Activated naive CD4-positive, alpha-beta T cell treated with anti-CD3 and anti-CD28 coated beads, Interleukin-2, amount 50 U/mL, for 24 hours (primary cell): Measurements from ENCODE around the gene UBE2V1.

ENCODE experiments used
- H3K27ac Mint-ChIP-seq: one replicate; pipeline ENCODE4 v1.8.0; 2021; ENCODE audit warnings: mild to moderate bottlenecking, mixed read lengths
- H3K27me3 Mint-ChIP-seq: one replicate; pipeline ENCODE4 v1.8.0; 2021; ENCODE audit warnings: mixed read lengths
- H3K36me3 Mint-ChIP-seq: one replicate; pipeline ENCODE4 v1.8.0; 2021; ENCODE audit warnings: mixed read lengths
- H3K4me1 Mint-ChIP-seq: one replicate; pipeline ENCODE4 v1.8.0; 2021; ENCODE audit warnings: mixed read lengths
- H3K4me3 Mint-ChIP-seq: one replicate; pipeline ENCODE4 v1.8.0; 2021; ENCODE audit warnings: mild to moderate bottlenecking, mixed read lengths
- H3K9me3 Mint-ChIP-seq: one replicate; pipeline ENCODE4 v1.8.0; 2021; ENCODE audit warnings: mixed read lengths

UBE2V1 gene

DNA sequence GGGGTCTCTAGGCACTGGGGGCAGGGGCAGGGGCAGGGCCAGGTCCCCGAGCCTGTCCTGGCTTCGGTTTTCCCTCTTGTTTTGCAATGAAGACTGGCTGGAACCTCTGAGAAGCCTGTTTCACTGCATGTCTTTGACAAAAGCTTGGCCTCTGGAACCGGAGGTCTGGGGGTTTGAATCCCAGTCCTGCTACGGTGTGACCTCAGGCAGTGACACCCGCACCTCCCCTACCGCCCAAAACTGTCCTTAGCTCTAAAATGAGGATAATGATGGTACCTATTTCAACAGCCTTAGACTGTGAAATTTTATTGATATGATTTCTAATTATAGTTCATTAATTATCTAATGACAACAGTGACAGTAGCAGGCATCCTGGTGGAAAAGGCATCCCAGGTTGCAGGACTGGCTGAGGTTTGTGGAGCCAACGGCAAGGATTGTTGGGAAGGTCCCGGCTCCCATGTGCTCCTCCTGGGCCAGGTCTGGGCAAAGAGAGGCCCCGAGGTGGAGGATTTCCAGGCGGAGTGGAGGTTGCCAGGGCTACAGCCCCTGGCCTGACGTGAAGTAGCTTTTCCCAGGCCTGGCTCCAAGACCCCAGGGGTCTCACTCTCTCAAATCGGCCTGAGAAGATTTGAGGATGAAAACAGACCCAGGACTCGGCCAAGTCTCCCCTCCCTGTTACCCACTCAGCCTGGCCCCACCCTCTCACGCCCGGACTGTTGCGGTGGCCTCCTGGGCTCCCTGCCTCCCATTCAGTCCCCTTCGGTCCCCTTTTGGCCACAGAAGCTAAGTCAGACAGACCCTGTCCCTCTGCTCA, 72.3 kb downstream of the UBE2V1 start:
- Mint-ChIP-seq H3K4me3 (no peak overlapping the region), H3K36me3 (no peaks in the 10 kb centered on the region), H3K9me3 (no peaks in the 10 kb centered on the region), H3K4me1 (no peaks in the 10 kb centered on the region), H3K27ac (no peak overlapping the region), H3K27me3 (peaks cover under 1% of the 10 kb centered on the region)

DNA sequence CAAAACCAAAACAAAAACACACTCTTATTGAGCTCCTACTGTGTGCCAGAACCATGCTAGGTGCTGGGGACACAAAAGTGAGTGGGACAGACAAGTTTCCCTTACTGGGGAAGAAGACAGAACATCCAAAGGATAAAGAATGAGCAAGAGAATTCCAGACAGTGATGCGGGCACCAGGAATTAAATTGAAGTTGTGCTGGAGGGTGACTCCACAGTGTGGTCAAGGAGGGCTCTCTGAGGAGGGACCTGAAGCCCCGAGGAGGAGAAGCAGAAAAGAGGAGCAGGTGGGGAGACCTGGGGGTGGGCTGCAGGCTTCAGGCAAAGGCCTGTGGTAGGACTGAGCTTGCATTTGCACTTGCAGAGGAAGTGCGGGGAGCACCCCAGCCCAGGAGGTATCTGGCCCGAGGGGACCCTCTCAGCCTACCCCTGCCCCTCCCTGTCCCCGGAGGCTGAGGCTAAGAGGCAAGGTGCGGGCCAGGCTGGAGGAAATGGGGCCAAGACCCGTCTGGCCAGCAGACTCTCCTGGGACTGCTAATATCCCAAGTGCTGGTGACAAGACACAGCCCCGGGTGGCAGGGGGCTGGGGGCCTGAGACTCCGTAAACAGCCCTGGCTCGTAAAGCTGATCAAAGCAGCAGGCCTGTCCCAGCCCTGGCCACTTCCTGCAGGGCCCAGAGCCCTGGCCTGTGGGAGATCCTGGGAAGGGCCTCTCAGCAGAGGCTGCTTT, 73.1 kb downstream of the UBE2V1 start:
- H3K27ac Mint-ChIP-seq, result no peak overlapping the region
- no peak overlapping the region for H3K4me3 Mint-ChIP-seq
- H3K4me1 Mint-ChIP-seq, result no peaks in the 10 kb centered on the region
- no peaks in the 10 kb centered on the region for H3K27me3 Mint-ChIP-seq
- H3K9me3 Mint-ChIP-seq, result no peaks in the 10 kb centered on the region
- H3K36me3 Mint-ChIP-seq, result no peaks in the 10 kb centered on the region

DNA sequence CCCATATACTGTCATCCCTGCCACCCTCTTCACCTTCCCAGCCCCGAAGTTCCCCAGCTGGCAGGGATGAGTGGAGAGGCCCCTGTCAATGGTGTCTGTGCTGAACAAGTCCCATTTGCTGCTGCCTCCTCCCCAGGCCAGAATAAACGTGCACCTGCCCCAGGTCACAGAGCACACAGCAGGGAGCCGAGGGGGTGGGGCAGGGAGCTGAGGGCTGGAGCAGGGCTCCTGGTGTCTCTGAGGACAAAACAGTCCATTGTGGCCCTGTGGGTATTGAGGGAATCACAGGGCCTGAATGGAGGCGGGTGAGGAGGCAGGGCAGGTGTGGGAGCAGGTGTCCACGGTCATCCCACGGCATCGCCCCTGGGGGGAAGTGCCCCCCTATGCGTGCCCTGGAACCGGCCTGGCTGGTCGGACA, 74.4 kb downstream of the UBE2V1 start:
- Mint-ChIP-seq H3K27ac (no peak overlapping the region), H3K4me3 (no peak overlapping the region), H3K36me3 (no peaks in the 10 kb centered on the region), H3K27me3 (no peaks in the 10 kb centered on the region), H3K9me3 (no peaks in the 10 kb centered on the region), H3K4me1 (no peaks in the 10 kb centered on the region)

DNA sequence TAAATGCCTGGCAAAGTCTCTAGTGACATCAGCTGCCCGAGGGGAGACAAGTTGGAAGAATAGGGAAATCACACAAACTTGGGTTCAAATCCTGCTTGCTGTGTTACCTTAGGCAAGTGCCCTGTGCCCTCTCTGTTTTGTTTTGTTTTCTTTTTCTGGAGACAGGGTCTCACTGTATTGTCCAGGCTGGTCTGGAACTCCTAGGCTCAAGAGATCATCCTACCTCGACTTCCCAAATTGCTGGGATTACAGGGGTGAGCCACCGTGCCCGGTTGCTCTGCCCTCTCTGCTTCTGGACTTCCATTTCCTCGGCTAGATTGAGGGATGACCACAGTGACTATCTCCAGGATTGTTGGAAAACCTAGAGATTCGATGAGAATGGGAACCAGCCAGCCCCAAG, 74.8 kb downstream of the UBE2V1 start:
- H3K9me3 Mint-ChIP-seq, result no peaks in the 10 kb centered on the region
- H3K27me3 Mint-ChIP-seq, result no peaks in the 10 kb centered on the region
- H3K4me1 Mint-ChIP-seq, result no peaks in the 10 kb centered on the region
- no peak overlapping the region for H3K4me3 Mint-ChIP-seq
- no peaks in the 10 kb centered on the region for H3K36me3 Mint-ChIP-seq
- no peak overlapping the region for H3K27ac Mint-ChIP-seq

DNA sequence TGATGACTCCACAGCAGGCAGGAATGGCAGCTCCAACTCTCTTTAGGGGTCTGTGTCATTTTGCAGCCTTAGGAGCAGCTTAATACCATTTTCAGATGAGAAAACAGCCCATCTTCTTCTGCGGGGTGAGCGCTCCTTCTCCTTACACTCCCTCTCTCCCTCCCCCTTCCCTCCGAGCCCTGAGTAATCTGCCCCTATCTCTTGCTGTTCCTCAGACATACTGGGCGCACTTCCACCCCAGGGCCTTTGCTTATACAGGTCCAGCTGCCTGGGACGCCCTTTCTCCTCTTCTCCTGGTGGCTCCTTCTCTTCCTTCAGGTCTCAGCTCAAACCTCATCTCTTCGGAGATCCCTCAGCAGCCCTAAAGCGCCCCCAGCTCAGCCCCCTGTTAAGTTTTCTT, 75.4 kb downstream of the UBE2V1 start:
- Mint-ChIP-seq H3K4me3 (no peak overlapping the region), H3K9me3 (no peaks in the 10 kb centered on the region), H3K27me3 (no peaks in the 10 kb centered on the region), H3K36me3 (no peaks in the 10 kb centered on the region), H3K27ac (no peak overlapping the region), H3K4me1 (no peaks in the 10 kb centered on the region)

DNA sequence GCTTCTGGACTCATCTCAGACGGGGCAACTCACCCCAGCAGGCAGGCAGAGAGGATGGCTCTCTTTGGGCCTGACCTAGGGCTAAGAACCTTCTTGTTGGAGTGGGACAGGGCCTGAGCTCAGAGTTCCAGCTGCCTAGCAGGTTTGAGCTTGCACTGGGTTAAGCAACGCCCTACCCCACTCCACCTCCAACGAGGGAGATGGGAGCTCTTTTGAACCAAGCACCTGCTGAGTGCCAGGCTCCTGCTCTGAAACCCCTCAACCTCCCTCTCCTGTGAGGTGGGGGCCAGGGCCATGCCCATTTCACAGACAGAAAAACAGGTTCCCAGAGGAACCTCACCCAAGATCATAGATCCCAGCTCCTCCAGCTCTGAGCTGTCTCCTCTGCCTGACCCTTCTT, 75.8 kb downstream of the UBE2V1 start:
- H3K4me3 Mint-ChIP-seq, result no peak overlapping the region
- H3K36me3 Mint-ChIP-seq, result no peaks in the 10 kb centered on the region
- H3K27ac Mint-ChIP-seq, result no peak overlapping the region
- H3K9me3 Mint-ChIP-seq, result no peaks in the 10 kb centered on the region
- H3K27me3 Mint-ChIP-seq, result no peaks in the 10 kb centered on the region
- no peaks in the 10 kb centered on the region for H3K4me1 Mint-ChIP-seq

DNA sequence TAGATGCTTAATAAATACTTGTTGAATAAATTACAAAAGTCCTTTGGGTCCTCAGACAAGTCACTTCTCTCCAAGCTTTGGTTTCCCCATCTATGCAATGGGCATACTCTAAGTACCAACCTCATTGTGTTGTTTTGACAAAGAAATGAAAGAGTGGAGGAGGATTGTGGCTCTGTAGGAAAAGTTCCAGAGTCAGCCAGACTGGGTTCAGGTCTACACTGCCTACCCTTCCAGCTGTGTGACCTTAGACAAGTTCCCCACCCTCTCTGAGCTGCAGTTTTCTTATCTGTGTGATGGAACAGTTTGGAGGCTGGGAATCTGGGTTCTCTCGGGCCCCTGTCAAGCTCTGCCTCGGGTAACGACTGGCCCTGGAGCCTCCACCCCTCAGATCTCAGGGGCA, 76.2 kb downstream of the UBE2V1 start:
- Mint-ChIP-seq H3K4me1 (no peaks in the 10 kb centered on the region), H3K9me3 (no peaks in the 10 kb centered on the region), H3K36me3 (no peaks in the 10 kb centered on the region), H3K4me3 (no peak overlapping the region), H3K27ac (no peak overlapping the region), H3K27me3 (no peaks in the 10 kb centered on the region)

DNA sequence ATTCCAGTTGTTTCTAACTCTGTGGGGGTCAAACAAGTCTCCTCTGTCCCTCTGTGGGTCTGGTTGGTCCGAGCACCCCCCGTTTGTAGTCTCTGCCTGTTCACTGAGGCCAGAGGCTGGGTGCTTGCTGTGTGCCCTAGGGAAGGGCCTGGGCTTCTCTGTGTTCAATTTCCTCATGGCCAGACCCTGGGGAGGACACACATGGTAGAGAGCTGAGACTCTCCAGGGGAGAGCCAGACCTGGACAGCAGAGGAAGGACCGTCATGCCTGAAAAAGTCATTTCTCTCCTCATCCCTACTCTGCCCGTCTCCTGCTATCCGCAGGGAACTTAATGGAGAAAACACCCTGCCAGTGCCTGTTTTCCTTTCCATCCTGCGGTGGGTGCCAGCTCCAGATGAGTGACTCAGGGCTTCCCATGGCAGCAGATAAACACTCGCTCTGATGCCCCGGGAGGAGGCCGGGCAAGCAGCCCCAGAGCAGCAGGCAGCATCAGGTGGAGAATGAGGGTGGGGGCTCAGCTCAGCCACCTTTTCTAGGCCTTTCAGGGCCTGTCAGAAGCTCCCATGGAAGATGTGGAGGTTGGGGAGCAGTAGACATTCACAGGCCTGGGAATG, 78.3 kb downstream of the UBE2V1 start:
- Mint-ChIP-seq H3K36me3 (no peaks in the 10 kb centered on the region), H3K27me3 (no peaks in the 10 kb centered on the region), H3K9me3 (no peaks in the 10 kb centered on the region), H3K4me1 (no peaks in the 10 kb centered on the region), H3K27ac (no peak overlapping the region), H3K4me3 (no peak overlapping the region)

DNA sequence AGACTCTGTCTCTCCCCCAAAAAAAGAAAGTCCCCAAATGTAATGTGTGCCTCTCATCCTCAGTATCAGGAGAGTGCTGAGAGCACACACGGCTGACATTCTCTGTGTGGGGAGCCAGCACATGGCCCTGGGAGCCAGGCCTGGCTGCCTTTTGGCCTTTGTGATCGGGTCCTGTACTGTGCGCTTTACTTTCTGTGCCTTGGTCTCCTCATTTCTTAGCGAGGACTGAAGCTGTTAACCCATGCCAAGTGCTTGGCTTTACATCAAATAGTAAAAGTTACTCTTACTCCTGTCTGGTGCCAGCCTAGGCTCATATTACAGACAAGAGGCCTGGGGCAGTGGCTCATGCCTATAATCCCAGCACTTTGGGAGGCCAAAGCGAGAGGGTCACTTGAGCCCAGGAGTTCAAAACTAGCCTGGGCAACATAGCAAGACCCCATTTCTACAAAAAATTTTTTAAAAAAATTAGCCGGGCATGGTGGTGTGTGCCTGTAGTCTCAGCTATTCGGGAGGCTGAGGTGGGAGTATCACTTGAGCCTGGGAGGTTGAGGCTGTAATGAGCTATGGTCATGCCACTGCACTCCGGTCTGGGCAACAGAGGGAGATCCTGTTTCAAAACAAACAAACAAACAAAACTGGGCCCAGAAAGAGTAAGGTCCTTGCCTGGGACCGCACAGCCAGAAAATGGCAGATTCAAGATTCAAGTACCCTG, 79.8 kb downstream of the UBE2V1 start:
- no peak overlapping the region for H3K4me3 Mint-ChIP-seq
- no peaks in the 10 kb centered on the region for H3K27me3 Mint-ChIP-seq
- no peaks in the 10 kb centered on the region for H3K9me3 Mint-ChIP-seq
- H3K27ac Mint-ChIP-seq, result no peak overlapping the region
- no peaks in the 10 kb centered on the region for H3K4me1 Mint-ChIP-seq
- H3K36me3 Mint-ChIP-seq, result no peaks in the 10 kb centered on the region
